GM12801 (cell line): ENCODE data around the gene SUGCT.

ENCODE experiments used
- CTCF ChIP-seq: IDR thresholded peaks from one replicate; pipeline ENCODE4 v1.5.1; 2011; ENCODE audit warnings: control low read depth; ENCODE audit not compliant: insufficient read length; ENCODE audit errors: extremely low read depth

Gene SUGCT

GRCh38 chr7:40850017-40850416 lies 715.2 kb downstream of the SUGCT start:
- no peak for TF ChIP-seq CTCF

GRCh38 chr7:40851001-40851400 lies 716.2 kb downstream of the SUGCT start:
- TF ChIP-seq CTCF = no peak

GRCh38 chr7:40859076-40859475 lies 724.3 kb downstream of the SUGCT start:
- no peak for TF ChIP-seq CTCF

- no peak for TF ChIP-seq CTCF
These were observed 725.2 kb downstream of the SUGCT start for GRCh38 chr7:40859965-40860543.

GRCh38 chr7:40865441-40866233 lies 730.8 kb downstream of the SUGCT start:
- TF ChIP-seq CTCF = no peak

GRCh38 chr7:40866601-40867000 lies 731.8 kb downstream of the SUGCT start:
- no peak for TF ChIP-seq CTCF

- TF ChIP-seq CTCF = no peak
These were observed 735.3 kb downstream of the SUGCT start for GRCh38 chr7:40870108-40870507.
